Rectal smooth muscle tissue (tissue), 1 donor: ENCODE data around the gene LRRC8D.

Experiments
- H3K27ac ChIP-seq: one replicate; pipeline ENCODE4 v1.7.0; 2013; ENCODE audit warnings: low read depth, low read length, inconsistent platforms
- H3K27me3 ChIP-seq: one replicate; pipeline ENCODE4 v1.7.0; 2013; ENCODE audit warnings: low read length; ENCODE audit not compliant: control insufficient read depth, insufficient read depth
- H3K36me3 ChIP-seq: one replicate; pipeline ENCODE4 v1.7.0; 2013; ENCODE audit warnings: low read length; ENCODE audit not compliant: control insufficient read depth, insufficient read depth
- H3K4me1 ChIP-seq: one replicate; pipeline ENCODE4 v1.7.0; 2013; ENCODE audit warnings: low read length; ENCODE audit not compliant: control insufficient read depth, insufficient read depth
- H3K4me3 ChIP-seq: one replicate; pipeline ENCODE4 v1.7.0; 2013; ENCODE audit warnings: low read length
- H3K9ac ChIP-seq: one replicate; pipeline ENCODE4 v1.7.0; 2013; ENCODE audit warnings: low read length

The LRRC8D gene

DNA sequence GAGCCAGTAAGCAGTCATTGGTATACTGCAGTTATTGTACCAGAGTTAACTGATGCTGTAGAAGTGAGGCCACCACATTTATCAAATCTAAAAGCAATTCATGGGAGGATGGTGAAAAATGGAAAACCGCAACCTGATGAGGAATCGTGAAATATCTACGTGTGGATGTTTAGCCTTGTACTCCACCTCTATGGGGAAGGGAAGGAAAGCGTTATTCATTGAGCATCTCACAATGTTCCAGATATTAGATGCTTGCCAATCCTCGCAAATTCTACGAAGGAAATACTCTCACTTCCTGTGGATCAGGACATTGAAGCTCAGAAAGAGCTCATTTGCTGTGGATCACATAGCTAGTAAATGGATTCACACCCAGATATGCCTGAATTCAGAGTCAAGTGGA lies 77.3 kb downstream of the LRRC8D start:
- no peaks in the 10 kb centered on the region for H3K4me1 ChIP-seq
- H3K9ac ChIP-seq: no peak overlapping the region
- H3K27ac ChIP-seq: no peak overlapping the region
- no peaks in the 10 kb centered on the region for H3K27me3 ChIP-seq
- no peaks in the 10 kb centered on the region for H3K36me3 ChIP-seq
- no peak overlapping the region for H3K4me3 ChIP-seq

DNA sequence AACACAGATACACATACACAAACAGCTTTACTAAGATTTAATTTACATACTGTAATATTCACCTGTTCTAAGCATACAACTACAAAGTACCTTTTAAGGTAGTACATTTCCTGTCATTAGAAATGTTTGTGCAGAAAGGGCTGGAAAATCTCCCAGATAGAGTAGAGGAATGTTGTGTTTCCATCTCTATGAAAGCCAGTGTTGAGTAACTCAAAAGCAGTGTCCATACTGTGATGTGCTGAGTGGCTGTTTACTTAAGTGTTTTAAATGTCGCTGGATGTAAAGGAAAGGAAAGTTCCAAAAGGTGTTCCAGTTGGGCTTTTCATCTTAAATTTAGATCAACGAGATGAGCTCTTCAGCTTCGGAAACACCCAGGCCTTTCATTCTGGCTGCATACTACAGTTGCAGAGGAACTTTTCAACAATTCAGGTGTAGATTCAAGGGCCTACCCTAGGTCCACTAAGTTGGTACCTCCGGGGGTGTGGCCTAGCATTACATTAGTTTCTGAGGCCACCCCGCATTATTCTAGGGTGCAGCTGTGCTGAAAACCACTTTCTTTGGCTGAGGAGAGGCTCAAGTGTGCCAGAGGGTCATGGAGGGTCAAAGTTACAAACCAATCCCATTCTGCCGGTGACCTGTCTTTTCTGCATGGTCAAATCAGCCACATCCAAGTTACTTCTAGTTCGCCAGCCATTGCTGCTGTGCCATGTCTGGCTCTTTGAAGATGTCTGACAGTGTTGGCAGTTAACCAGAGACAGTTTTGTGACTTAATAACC lies 78.1 kb downstream of the LRRC8D start:
- no peak overlapping the region for H3K27ac ChIP-seq

DNA sequence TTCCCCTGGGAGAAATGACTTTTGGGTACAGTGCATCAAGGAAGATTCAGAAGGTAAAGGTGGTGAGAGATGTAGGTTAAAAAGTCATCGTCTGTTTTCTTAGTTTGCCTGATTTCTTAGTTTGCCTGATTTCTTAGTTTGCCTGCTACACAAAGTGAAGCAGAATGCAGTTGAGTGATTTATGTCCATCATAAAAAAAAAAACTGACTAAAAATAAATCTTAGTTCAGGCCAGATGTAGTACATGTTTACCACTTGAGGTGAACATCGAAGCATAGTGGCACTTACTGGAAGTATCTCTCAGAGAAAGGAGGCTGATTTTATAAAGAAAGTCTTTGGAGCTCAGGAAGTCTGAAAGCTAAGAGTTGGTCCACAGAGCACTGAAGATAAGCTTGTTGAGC lies 79.5 kb downstream of the LRRC8D start:
- Histone ChIP-seq H3K27ac (no peak overlapping the region), H3K4me3 (no peak overlapping the region), H3K36me3 (no peaks in the 10 kb centered on the region), H3K4me1 (no peaks in the 10 kb centered on the region), H3K9ac (no peak overlapping the region), H3K27me3 (no peaks in the 10 kb centered on the region)

More for the DNA sequence above, 78.1 kb downstream of the LRRC8D start:
- Histone ChIP-seq H3K9ac (no peak overlapping the region), H3K27me3 (no peaks in the 10 kb centered on the region), H3K4me3 (no peak overlapping the region), H3K4me1 (no peaks in the 10 kb centered on the region), H3K36me3 (no peaks in the 10 kb centered on the region)

DNA sequence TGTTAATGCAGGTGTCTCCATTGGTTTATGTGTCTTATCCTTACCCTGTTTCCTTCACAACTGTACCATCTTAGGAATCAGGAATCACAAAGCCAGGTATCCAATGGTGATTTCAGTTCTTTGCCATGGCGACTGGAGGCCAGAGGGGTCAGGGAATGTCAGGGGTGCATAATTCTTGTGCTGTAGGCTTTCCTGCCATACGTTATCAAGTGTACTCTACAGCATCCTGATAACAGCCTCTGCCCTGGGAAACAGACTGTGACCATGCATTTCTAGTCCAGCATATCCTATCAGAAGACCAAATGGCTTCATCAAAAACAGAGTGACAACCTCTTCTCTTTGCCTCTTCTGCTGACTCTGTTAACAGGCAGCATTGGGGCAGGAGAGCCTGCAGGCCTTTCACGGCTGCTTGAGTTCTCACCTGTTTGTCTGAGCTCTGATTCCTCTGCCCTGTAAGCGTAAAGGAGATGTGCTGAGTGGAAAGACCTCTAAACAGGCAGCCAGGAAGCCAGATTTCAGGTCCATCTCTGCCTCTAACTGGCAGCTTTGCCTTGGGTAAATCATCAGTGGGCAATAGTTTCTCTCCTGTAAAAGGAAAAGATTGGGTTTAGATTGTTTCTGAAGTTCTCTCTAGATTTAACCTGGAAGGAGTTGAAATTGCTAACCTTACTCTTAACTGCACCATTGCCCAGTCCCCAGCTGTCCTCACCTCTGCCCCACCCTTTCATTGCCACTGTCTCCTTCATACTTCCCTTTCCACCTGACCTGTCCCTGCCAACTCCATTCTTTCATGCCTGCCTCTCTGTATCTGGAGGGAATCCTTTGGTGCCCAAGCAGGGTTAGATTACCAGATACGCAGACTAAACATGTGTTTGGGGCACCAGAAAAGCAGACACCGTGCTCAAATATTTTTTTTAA lies 80.2 kb downstream of the LRRC8D start:
- H3K4me3 ChIP-seq: no peak overlapping the region
- no peaks in the 10 kb centered on the region for H3K27me3 ChIP-seq
- no peaks in the 10 kb centered on the region for H3K36me3 ChIP-seq
- no peaks in the 10 kb centered on the region for H3K4me1 ChIP-seq
- H3K9ac ChIP-seq: no peak overlapping the region
- H3K27ac ChIP-seq: no peak overlapping the region

DNA sequence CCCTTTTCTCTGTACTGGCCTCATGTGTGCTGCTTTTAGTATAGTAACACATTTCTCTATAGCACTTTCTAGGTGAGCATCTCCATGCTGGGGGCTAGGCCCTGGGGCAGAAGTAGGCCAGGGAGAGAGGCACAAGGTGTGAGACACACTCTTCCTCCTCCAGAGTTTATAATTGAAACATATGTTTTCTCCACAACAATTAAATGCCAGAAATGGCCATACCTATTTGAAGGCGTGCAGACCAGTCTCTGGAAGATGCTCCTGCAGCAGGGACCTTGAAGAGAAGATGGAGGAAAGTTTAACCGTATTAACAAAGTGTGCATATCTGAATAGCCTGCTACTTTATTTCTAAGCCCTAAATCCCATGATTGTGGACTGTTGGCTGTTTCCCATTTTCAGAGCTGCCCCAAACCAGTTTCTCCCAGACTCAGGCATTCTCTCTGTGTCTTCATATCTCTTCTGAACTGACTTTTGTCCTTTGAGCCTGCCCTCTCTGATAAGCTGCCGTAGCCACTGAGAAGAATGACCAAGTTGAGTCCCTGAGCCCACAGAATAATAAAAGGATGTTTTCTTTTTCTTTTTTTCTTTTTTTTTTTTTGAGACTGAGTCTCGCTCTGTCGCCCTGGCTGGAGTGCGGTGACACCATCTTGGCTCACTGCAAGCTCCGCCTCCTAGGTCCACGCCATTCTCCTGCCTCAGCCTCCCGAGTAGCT lies 81.3 kb downstream of the LRRC8D start:
- peaks cover 2% of the 10 kb centered on the region for H3K4me1 ChIP-seq

DNA sequence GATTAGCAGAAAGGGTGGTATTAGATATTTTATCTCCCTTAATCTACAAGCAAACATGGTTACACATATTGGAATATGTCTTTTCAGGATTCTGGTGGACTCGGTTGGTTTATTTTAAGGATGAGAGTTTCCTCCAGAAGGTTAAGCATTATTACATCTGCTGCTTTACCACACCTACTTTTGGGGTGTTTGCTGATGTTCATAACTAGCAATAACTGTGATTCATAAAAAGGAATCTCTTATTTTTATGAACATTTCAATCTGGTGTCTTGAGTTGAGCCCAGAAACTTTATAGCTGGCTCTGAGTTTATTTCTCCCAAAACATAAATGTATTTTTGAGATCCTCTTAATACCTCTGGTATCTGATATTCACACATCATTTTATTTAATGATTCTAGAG lies 82.7 kb downstream of the LRRC8D start:
- Histone ChIP-seq H3K36me3 (peaks cover 3% of the 10 kb centered on the region), H3K27ac (no peak overlapping the region), H3K4me1 (peaks cover 2% of the 10 kb centered on the region), H3K4me3 (no peak overlapping the region), H3K27me3 (no peaks in the 10 kb centered on the region), H3K9ac (no peak overlapping the region)

More for the DNA sequence above, 81.3 kb downstream of the LRRC8D start:
- H3K9ac ChIP-seq: no peak overlapping the region
- H3K27me3 ChIP-seq: no peaks in the 10 kb centered on the region
- H3K36me3 ChIP-seq: peaks cover 3% of the 10 kb centered on the region
- H3K27ac ChIP-seq: no peak overlapping the region
- H3K4me3 ChIP-seq: no peak overlapping the region

DNA sequence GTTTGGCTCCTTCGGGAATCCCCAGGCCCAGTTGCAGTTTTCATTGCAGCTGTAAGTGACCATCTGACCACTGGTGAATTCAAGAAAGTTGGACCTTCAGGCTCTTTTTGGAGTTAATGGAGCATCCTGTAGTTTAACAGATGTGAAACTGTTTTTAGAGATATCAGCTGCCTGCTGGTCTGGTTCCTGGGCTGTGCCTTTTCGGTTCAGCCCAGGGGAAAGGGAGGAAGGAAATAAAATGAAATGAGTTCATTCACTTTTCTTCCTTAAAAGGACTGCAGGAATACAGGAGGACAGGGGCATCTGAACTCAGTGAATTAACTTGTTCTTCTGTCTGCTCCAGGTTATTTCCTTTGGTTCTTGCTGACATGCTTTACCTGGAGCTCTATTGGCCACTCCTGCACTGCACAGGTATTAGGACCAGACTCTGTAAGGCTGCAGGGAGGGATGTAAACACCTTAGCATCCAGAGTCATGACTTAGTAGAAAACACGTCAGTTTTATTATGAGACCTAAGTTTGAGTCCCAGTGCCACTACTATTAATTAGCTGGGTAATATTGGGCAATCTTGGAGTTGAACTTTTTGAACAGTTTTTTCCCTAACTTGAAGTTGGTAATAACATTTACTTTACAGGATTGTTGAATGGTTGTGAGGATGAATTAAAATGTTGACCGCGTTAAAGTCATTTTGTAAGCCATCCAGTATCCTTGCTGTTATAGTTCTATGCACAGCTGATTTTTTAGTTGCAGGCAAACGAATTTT lies 83.6 kb downstream of the LRRC8D start:
- no peak overlapping the region for H3K4me3 ChIP-seq
- H3K4me1 ChIP-seq: peaks cover 2% of the 10 kb centered on the region
- H3K27me3 ChIP-seq: no peaks in the 10 kb centered on the region
- no peak overlapping the region for H3K9ac ChIP-seq
- peaks cover 3% of the 10 kb centered on the region for H3K36me3 ChIP-seq
- no peak overlapping the region for H3K27ac ChIP-seq

DNA sequence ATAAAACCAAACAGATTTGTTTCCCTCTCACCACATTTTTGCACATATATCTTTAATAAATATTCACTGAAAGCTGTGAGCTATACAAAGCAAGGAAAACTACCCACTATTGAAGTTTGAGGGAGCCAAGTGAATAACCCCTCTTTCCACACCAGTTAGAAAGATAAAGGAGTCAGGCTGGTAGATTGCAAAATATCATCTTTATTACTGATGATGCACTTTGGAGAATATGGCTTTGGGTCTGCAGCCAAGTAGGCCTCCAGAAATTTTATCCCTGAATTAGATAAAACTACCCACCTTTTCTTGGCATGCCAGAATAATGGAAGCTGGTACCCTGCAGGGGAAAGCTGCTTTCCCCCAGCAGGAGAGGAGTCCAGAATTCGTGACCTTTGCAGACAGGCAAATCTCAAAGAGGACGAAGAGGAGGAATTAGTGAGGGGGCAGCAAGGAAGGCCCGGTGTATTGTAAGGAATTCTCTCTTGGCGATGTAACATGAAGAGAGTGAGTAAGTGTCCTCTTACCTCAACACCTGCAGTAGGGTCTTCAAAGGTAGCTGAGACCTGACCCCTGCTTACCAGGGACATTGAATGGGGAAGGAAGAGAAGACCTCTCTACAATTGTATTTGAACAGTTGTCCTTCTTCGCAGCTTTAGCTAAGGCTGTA lies 84.7 kb downstream of the LRRC8D start:
- peaks cover 2% of the 10 kb centered on the region for H3K4me1 ChIP-seq
- H3K27ac ChIP-seq: no peak overlapping the region
- H3K36me3 ChIP-seq: peaks cover 3% of the 10 kb centered on the region
- no peak overlapping the region for H3K4me3 ChIP-seq
- H3K27me3 ChIP-seq: no peaks in the 10 kb centered on the region
- no peak overlapping the region for H3K9ac ChIP-seq

DNA sequence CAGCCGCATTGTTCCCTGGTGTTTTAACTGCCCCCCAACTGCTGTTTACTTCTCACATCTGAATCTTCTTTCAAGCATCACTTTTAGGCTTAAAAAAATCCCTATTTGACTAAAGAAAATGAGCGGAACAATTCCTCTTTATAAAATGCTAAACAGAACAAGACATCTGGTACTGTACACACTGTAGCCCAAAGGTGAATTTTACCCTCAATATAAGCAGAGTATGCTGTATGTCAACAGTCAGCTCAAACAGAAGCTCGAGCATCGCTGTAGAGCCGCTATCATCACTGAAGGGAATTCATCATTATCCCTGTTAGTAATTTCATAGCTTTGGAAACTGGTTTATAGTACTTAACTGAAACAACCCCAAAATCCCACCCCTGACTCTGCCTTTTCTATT lies 85.3 kb downstream of the LRRC8D start:
- no peak overlapping the region for H3K4me3 ChIP-seq
- H3K9ac ChIP-seq: no peak overlapping the region
- peaks cover 3% of the 10 kb centered on the region for H3K36me3 ChIP-seq
- H3K27ac ChIP-seq: no peak overlapping the region
- peaks cover 2% of the 10 kb centered on the region for H3K4me1 ChIP-seq
- H3K27me3 ChIP-seq: no peaks in the 10 kb centered on the region

DNA sequence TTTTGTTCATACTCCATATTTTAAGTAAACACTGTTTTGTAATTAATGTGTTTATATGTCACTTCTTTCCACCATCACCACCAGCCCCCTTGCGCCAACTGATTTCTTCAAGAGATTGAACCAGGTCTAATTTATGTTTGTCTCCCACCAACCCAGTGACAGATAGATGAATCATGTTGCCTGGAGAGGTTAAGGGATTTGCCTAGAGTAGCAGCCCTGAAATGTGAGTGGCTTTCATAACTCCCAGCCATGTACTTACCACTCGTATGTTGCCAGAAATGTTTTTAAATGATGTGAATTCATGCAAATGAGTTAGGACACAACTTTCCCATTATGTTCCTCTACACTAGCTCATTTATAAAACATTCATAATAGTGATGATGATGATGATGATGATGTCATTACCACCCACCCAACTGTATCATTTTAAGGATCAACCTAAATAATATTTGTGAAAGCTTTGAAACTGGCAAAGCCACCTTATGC lies 86.9 kb downstream of the LRRC8D start:
- peaks cover 3% of the 10 kb centered on the region for H3K36me3 ChIP-seq
- H3K4me1 ChIP-seq: peaks cover 2% of the 10 kb centered on the region
- H3K27me3 ChIP-seq: no peaks in the 10 kb centered on the region
- H3K4me3 ChIP-seq: no peak overlapping the region
- H3K27ac ChIP-seq: no peak overlapping the region
- no peak overlapping the region for H3K9ac ChIP-seq

DNA sequence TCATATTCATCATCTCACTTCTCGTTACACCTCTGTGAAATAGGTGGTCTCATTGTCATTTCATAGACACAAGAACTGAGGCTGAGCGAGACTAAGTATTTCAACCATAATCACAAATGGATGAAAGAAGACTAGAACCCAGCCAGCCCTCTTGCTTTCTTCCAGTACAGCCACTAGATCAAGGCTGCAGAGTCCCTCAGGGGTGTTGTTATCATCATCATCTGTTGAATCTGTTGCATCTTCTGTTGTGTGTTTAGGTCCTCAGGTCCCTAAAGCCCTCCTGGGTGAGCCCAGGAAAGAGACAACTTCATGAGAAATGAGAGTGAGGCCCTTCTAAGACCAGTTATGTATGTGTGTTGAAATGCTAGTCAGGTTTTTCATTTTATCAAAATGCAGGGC lies 87.4 kb downstream of the LRRC8D start:
- Histone ChIP-seq H3K36me3 (peaks cover 3% of the 10 kb centered on the region), H3K4me1 (peaks cover 2% of the 10 kb centered on the region), H3K4me3 (no peak overlapping the region), H3K27ac (no peak overlapping the region), H3K27me3 (no peaks in the 10 kb centered on the region), H3K9ac (no peak overlapping the region)
